ENCODE results near the gene RPS19.
"Not testable (repeated sequence)": the region's sequence is repeated elsewhere in the genome, so short reads cannot be mapped to it uniquely, and the experiment has no call there.

The RPS19 gene

DNA sequence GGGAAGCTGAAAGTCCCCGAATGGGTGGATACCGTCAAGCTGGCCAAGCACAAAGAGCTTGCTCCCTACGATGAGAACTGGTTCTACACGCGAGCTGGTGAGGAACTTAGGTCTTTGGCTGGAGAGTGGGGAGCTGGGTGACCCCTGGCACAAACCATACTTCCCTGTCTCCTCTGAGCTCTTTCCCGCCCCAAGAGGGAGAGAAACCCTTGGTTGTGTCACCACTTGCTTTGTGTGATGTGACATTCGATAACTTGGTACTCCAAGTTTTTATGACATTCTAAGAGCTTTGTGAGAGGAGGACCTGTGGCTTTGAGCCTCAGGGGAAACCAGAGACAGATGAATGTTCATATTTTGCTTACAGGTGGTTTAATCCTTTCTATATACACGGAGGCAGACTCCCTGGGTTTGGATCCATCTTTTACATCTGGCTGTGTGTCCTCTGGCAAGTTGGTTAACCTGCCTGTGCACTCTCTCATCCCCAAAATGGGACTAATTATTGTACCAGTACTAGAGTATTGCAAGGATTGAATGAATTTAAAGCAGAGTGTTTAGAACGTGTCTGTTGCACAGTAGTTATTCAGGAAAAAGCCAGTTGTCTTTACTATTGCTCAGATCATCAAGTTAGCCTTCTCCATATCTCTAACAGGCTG lies 1.2 kb downstream of the RPS19 start:
- DNase-seq: no peak

- DNase-seq: no peak
These were observed 1.8 kb downstream of the RPS19 start for GRCh38 chr19:41861846-41862245.

- no peak for DNase-seq
These were observed 2.5 kb downstream of the RPS19 start for GRCh38 chr19:41862445-41862986.

DNA sequence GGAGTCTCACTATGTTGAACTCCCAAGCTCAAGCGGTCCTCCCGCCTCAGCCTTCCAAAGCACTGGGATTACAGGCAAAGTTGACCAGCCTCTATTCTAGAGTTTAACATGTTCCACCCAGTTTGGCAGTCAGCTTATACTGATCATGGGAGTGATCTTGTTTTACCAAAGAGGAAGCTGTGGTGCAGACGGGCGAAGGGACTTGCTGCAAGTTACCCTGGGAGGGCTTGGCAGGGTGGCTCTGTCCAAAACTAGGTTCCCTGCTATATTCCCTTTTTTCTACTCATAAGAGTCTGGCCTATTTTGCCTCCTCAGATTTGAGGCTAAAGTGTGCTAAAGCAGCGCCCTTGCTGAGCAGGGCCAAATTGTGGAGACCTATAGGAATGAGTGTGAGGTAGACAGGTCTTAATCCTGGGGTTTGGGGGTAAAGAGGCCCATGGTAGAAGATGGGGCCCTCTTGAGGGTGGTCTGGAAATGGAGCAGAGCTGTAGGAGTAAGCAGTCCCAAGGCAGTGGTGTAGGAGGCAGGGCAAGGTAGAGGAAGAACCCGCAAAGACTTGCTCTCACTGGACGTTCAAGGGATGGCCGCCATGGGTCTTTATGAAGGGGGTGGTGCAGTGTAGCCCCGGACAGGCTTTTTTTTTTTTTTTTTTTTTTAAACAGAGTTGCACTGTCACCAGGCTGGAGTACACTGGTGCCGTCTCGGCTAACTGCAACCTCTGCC lies 3.3 kb downstream of the RPS19 start:
- no peak for DNase-seq

DNA sequence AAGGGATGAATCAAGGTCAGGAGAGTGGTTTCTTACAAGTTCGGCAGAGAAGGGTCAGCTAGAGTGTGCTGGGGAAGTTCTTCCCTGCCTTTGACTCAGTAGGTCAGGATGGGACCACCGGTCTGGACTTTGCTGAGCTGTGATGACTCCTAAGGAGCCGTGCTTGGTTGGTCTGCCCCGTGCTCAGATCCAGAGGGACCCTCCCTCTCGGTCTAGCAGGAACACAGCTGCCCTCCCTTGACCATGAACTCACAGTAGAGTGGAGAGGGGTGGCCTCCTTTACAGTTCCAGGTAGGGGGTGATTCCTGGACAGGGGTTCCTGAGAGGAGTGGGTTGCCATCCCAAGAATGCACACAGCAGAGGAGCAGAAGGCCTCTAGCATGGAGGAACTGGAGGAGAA lies 4.3 kb downstream of the RPS19 start:
- DNase-seq: no peak

GRCh38 chr19:41866284-41866683 lies 6.2 kb downstream of the RPS19 start:
- DNase-seq: no peak

GRCh38 chr19:41868120-41868988 lies 8.3 kb downstream of the RPS19 start:
- no peak for DNase-seq

- no peak for DNase-seq
These were observed 8.9 kb downstream of the RPS19 start for GRCh38 chr19:41868989-41869300.

DNA sequence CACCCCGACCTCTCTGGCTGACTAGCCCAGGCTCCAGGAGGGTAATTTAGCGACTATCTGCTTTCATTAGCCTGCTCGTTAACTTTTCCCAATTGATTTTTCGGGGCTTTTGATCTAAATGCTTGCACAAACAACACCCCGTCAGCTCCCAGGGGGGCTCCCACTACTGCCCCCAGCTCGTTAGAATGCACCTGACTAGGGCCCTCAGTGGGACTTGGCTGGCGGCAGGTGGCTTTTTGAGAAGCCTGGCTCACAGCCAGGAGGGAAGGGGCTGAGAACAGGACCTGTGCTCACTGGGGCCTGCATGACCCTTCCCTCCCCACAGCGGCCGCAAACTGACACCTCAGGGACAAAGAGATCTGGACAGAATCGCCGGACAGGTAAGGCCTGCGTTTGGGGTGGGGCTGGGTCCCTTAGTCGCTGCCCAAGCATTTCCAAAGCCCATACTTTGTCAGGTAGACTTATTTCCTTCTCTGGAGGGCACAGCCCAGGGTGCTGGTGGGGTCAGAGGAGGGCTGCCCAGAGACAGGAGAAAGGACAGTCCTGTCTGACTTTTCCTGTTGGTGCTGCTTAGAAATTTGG lies 9.4 kb downstream of the RPS19 start:
- no peak for DNase-seq

- no peak for DNase-seq
These were observed 10.4 kb downstream of the RPS19 start for GRCh38 chr19:41870401-41870873.

GRCh38 chr19:41871573-41872383 lies 11.7 kb downstream of the RPS19 start:
- no peak for DNase-seq

- no peak for DNase-seq
These were observed 12.3 kb downstream of the RPS19 start for GRCh38 chr19:41872384-41872774.

GRCh38 chr19:41872775-41873647 lies 13.0 kb downstream of the RPS19 start:
- no peak for DNase-seq

DNA sequence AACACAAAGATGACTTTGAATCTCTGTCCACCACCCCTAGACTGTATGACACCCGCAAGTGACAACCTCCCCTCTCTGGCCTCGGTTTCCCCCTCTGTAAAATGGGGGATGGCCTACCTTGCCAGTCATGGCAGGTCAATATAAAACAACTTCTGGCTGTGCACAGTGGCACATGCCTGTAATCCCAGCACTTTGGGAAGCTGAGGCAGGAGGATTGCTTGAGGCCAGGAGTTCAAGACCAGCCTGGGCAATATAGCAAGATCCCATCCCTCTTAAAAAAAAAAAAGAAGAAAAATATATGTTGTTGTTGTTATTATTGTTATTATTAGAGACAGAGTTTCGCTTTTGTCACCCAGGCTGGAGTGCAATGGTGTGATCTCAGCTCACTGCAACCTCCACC lies 15.9 kb downstream of the RPS19 start:
- not testable (repeated sequence) for DNase-seq

- DNase-seq: no peak
These were observed 17.1 kb downstream of the RPS19 start, which contains the start of gene CD79A for GRCh38 chr19:41876847-41877832. Gene CD79A (plus strand): TSS chr19:41877279. CDS start chr19:41877305, 26 bp downstream.

DNA sequence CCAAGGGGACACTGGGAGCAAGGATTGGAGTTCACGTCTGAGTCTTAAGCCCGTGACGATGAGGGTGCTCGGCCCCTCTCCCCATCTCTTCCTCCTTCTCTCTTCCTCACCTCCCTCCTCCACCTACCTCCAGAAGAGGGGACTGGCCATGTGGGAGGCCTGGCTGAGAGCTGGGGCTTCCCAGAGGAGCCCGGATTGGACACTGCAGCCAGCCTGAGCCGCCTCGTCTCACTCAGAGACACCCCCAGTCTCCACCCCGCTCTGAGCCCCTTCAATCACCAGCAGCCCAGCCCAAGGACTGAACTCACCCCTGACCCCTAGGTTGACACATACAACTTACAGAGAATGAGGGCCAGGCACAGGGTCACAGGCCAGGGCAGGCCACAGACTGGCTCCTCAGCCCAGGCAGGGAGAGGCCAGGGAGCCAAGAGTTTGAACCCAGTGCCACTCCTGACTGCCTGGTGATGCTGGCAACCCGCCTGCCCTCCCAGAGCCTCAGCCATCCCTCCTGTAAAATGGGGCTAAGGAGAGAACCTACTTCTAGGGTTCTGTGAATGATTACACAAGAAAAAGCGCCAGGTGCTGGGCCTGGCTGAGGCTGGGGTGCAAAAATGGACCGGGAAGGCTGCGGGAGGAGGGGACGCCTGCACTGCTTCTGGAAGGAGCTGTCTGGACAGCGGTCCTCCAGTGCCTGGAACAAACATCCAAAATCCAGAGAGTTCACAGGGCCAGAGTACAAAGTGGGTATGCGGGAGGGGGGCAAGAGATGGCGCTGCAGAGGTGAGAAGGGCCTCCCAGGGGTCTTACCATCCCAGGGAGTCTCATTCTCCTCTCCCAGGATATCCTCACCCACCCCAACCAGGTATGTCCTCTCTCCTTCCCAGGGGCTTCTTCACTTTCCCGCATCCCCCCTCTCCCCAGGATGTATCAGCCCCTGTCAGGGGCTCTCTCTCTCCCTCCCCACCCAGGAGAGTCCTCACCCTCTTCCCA lies 18.2 kb downstream of the RPS19 start:
- DNase-seq: no peak

GRCh38 chr19:41879080-41879479 lies 19.0 kb downstream of the RPS19 start:
- DNase-seq: no peak

DNA sequence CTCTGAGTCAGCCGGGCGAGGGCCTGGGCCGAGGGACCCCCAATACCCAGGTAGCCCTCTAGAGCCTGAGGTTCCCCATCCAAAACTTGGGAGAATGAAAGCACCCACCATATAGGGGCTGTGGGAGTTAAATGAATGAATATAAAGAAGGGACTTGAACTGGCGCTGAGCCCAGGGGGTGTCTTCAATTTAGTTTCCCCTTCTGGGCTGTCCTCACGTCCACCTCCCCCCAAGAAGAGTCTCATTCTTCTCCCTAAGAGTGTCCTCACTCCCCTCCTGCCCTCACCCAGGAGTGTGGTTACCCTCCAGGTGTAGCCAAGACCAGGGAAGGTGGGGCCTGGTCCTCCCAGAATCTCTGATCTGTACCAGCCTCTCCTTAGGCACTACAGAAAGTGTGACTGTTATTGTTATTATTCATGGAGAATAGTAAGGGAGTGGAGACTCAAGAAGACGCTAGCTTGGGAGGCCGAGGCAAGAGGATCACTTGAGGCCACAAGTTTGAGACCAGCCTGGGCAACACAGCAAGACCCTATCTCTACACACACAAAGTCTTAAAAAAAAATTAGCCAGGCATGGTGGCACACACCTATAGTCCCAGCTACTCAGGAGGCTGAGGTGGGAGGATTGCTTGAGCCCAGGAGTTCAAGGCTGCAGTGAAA lies 19.7 kb downstream of the RPS19 start:
- DNase-seq: no peak
